ENCODE data around the gene TNPO1.

TNPO1 gene

GRCh38 chr5:72818866-72819534 is 2.5 kb downstream of the TNPO1 start:
- peak; percentile 47 for DNase-seq

GRCh38 chr5:72821776-72822175 is 5.3 kb downstream of the TNPO1 start:
- no peak for DNase-seq

- DNase-seq, result no peak
Measured at GRCh38 chr5:72822944-72823343, 6.5 kb downstream of the TNPO1 start.

- DNase-seq, result no peak
Measured at GRCh38 chr5:72829707-72830106, 13.2 kb downstream of the TNPO1 start.

GRCh38 chr5:72830362-72830761 is 13.9 kb downstream of the TNPO1 start:
- no peak for DNase-seq

GRCh38 chr5:72831685-72832084 is 15.2 kb downstream of the TNPO1 start:
- no peak for DNase-seq

- DNase-seq, result no peak
Measured at GRCh38 chr5:72834924-72835323, 18.5 kb downstream of the TNPO1 start.

GRCh38 chr5:72835633-72836032 is 19.2 kb downstream of the TNPO1 start:
- no peak for DNase-seq

GRCh38 chr5:72836810-72837209 is 20.3 kb downstream of the TNPO1 start:
- no peak for DNase-seq

GRCh38 chr5:72837524-72838096 is 21.1 kb downstream of the TNPO1 start:
- DNase-seq, result no peak

- no peak for DNase-seq
Measured at GRCh38 chr5:72840041-72840440, 23.6 kb downstream of the TNPO1 start.

- no peak for DNase-seq
Measured at GRCh38 chr5:72841756-72842535, 25.5 kb downstream of the TNPO1 start.

GRCh38 chr5:72842816-72843215 is 26.4 kb downstream of the TNPO1 start:
- no peak for DNase-seq

- DNase-seq, result no peak
Measured at GRCh38 chr5:72844218-72844603, 27.8 kb downstream of the TNPO1 start.

GRCh38 chr5:72845889-72846288 is 29.4 kb downstream of the TNPO1 start:
- DNase-seq, result no peak

- no peak for DNase-seq
Measured at GRCh38 chr5:72846483-72846882, 30.0 kb downstream of the TNPO1 start.

GRCh38 chr5:72847439-72847838 is 31.0 kb downstream of the TNPO1 start:
- DNase-seq, result no peak

GRCh38 chr5:72847989-72848473 is 31.6 kb downstream of the TNPO1 start:
- peak; percentile 88 for DNase-seq

- peak; percentile 50 for DNase-seq
Measured at GRCh38 chr5:72848474-72849428, 32.3 kb downstream of the TNPO1 start.

- no peak for DNase-seq
Measured at GRCh38 chr5:72849546-72849945, 33.1 kb downstream of the TNPO1 start.

GRCh38 chr5:72850113-72850512 is 33.7 kb downstream of the TNPO1 start:
- no peak for DNase-seq

GRCh38 chr5:72852356-72852755 is 35.9 kb downstream of the TNPO1 start:
- DNase-seq, result no peak

- no peak for DNase-seq
Measured at GRCh38 chr5:72854419-72854818, 38.0 kb downstream of the TNPO1 start.

All from stimulated activated CD4-positive, alpha-beta T cell treated with anti-CD3 and anti-CD28 coated beads, Interleukin-4, amount 100 ng/mL, for 24 hours (primary cell).